Mammary epithelial cell (primary cell): ENCODE data around the gene ROR1.

Source experiments
- CTCF ChIP-seq, 2 donors: IDR thresholded peaks in 1 of 2; conservative IDR thresholded peaks in 1 of 2; 2 replicates each; pipeline ENCODE4 v1.5.1; 2011 to 2012; ENCODE audit warnings: inconsistent platforms in 2 of 2, low read length in 2 of 2, mild to moderate bottlenecking in 2 of 2, control low read depth in 1 of 2, low read depth in 1 of 2; ENCODE audit not compliant: insufficient read depth in 1 of 2; ENCODE audit errors: extremely low read depth in 1 of 2
- EZH2 ChIP-seq: IDR thresholded peaks from 2 replicates; pipeline ENCODE4 v1.6.1; 2012; ENCODE audit warnings: low read length, inconsistent platforms, borderline replicate concordance

- no peak for TF ChIP-seq CTCF (conservative IDR thresholded peaks at IDR 0.05 in 1 of 2, IDR thresholded peaks at IDR 0.05 in 1 of 2; ENCODE audit: extremely low read depth in 1 of 2, insufficient read depth in 1 of 2, low read depth in 1 of 2, low read length in 2 of 2)
- no peak for TF ChIP-seq EZH2
These were observed 213.8 kb downstream of the ROR1 start for GRCh38 chr1:63987628-63988024.
